ENCODE data around the gene CYP24A1.

CYP24A1 gene

GRCh38 chr20:54201268-54201846 lies 27.6 kb upstream of the CYP24A1 start:
- no peak for DNase-seq

GRCh38 chr20:54200487-54201267 lies 26.9 kb upstream of the CYP24A1 start:
- no peak for DNase-seq

GRCh38 chr20:54199721-54200176 lies 26.0 kb upstream of the CYP24A1 start:
- peak; percentile 64 for DNase-seq

- no peak for DNase-seq
These were observed 25.5 kb upstream of the CYP24A1 start for GRCh38 chr20:54199283-54199682.

GRCh38 chr20:54197621-54198604 lies 24.1 kb upstream of the CYP24A1 start:
- DNase-seq, result peak; percentile 45

DNA sequence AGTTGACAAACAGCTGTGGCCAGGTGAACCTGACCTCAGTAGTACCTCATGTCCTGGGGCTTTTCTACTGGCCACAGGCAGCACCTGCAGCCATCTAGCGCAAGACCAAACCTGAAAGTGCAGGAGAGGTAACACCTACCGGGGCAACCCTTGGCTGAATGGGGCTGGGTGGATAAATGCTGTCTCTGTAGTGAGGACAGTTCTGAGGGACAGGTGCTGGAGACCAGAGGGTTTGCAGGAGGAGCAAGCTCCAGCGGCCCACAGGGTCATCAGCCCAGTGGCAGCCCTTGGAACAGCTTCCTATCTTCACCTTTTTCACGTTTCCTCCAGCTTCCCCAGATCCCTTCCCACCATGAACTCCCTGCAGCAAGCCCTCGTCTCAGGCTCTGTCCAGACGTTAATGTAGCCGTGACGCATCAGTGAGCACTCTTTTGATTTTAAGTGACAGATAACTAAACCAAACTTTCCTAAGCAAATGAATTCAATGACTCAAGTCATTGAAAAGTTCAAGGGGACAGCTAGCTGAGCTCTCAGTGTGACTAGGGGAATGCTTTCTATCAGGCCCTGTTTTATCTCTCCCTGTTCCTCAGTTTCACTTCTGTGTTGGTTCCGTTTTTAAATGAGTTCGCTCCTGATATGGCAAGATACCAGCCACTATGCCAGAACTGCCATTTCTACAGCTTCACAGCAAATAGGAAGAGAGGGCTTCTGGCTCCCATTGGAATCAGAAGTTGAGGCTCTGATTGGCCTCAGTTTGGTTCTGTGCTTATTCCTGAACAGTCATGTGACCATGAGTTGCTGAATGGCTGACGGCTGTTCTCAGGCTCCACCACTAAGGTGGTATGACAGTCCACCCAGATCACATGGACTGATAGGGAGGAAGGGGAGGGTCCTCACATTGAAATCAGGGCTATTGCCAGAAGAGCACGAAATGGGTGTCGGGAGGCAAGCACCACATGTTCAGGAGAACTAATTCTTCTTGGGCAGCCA lies 22.0 kb upstream of the CYP24A1 start:
- DNase-seq, result no peak

DNA sequence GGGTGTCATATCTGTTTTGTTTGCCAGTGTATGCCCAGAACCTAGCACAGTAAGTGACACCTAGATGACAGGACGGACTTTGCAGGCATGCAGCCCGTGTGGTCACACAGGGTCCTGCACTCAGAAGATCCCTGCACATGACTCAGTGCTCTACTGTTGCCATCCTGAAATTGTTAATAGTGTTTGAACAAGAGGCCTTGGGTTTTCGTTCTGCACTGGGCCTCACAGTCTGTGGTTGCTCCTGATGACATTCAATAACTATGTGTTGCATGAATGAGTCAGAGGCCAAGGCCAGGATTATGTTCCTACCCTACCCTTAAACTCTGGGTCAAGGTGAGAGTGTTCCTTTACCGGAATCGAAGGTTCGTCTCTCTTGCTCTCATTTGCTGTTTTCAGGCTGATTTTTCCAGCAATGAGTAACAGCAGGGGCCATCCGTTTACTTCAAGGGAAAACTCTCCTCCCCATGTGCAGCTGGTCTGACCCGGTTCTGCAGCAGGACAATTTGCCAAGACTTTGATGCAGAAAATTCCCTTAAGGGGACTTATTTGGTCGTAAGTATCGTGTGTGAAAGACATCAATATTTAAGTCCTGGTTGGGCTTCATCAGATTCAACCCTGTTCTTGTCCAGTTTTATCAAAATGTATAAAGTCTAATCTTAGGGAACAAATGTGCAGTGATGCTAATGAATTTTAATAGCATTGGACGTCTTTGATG lies 21.1 kb upstream of the CYP24A1 start:
- peak; percentile 44 for DNase-seq

GRCh38 chr20:54193817-54194216 lies 20.0 kb upstream of the CYP24A1 start:
- no peak for DNase-seq

DNA sequence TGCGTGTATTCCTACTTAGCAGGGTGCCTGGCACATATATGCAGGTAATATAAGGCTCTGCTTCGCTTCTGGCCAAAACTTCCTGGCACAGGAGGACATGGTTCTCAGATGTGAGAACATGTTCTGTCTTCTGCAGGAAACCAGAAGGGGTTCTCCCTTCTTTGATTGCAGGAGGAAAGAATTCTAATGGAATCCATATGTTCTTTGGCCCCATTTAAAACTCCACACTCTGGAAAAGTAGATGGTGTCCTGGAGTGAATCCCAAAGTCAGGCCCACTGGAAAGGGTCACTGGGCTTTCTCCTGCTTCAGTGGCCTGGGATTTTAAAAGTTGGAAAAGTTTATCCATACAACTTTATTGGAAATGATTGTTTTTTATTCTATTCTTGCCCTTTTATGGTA lies 16.4 kb upstream of the CYP24A1 start:
- DNase-seq, result no peak

DNA sequence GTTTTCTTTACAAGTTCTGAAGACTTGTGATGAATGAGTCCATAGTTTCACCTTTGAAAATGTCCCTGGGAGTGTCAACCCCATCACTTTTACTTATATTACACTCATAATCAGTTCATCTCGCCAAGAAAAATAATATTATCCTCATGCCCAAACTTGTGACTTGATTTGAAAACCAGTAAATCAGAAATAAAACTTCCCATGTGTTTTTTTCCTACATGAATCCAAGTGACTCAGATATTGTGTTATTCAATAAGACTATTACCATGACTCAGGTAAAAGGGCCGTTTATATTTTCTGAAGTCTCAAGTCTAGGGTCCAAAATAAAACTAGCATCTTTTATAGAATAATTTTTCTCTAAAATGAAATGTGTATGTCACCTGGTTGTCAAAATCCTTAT lies 15.8 kb upstream of the CYP24A1 start:
- no peak for DNase-seq

- no peak for DNase-seq
These were observed 14.5 kb upstream of the CYP24A1 start for GRCh38 chr20:54188132-54188849.

DNA sequence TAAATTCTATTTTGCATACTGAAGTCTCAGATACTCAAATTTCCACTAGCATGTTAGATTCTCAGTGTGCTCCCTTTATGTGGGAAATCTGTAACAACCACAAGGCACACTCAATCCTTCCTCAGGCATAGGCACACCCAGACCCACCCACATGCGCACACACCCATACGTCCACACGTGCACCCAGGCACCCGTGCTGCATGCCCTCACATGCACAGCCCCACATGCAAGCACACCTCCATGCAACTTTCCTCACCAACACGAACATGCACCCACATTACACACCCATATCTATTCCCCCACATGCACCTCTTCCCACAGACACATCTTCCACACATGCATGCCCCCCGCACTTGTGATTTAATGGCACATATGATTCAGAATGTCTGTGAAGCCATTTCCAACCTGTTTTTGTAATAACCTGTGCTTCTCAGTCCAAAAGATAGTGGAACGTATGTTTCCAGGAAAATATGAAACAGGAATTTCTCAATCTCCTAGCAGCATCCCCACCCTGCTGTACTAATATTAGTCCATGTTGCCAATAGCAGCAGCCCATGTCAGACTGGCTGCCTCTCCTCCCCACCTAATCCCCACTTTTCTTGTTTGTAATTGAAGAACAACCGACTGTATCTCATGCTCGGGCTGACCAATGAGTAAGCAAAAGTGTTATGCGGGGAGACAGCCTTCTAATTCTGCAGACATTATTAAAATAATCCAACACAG lies 11.3 kb upstream of the CYP24A1 start:
- DNase-seq, result no peak

DNA sequence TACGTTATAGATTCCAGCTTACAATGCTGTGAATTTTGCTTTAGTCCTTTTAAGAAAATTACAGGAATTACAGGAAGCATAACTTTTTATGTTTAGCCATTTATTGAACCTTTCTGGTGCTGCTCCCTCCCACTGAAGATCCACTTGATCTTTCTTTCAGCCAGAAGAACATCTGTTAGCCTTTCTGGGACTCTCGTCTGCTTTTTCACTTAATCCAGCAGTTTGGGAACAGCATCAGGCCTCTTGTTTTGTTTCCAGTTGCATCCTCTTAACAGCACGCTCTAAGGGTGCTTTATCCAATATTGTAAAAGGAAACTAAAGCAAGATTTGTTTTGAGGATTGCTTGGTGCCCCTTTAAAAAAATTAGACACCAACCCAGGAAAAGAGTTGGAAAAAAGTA lies 10.3 kb upstream of the CYP24A1 start:
- DNase-seq, result no peak

- DNase-seq, result no peak
These were observed 7.1 kb upstream of the CYP24A1 start for GRCh38 chr20:54180931-54181330.

- DNase-seq, result no peak
These were observed 6.2 kb upstream of the CYP24A1 start for GRCh38 chr20:54179946-54180345.

GRCh38 chr20:54178256-54178655 lies 4.5 kb upstream of the CYP24A1 start:
- DNase-seq, result no peak

DNA sequence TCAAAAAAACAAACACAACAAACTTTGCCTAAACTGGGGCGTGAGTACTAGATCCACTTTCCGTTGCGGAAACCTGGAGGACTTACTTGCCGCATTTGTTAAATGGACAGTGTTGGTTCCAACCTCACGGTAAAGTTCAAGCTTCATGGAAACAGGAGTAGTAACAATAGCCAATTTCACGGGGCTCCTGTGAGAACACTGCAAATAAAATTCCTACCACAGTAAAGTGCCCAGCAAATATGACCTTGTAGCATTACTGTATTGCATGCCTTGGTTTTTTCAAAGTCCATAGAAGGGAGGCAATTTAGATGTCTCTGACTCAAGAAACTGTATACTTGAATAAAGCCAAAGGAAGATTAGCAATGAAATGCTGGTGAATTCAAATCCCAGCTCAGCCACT lies 3.6 kb upstream of the CYP24A1 start:
- DNase-seq, result no peak

- DNase-seq, result peak; percentile 29
These were observed 2.8 kb upstream of the CYP24A1 start for GRCh38 chr20:54176610-54177009.

GRCh38 chr20:54174457-54175175 lies 830 bp upstream of the CYP24A1 start:
- no peak for DNase-seq
